Mesothelial cell of epicardium (in vitro differentiated cells): ENCODE measurements around the gene P2RX4. TPM values are rescaled to one million over a fixed set of nuclear protein-coding genes. Genes with fewer than 3 reads are reported as not detected.

ENCODE experiments used
- DNase-seq, 2 experiments: peaks; one replicate each; pipeline ENCODE4 v3.0.0; 2021; ENCODE audit warnings: low spot score in 2 of 2; ENCODE audit not compliant: unreplicated experiment in 2 of 2
- H3K27ac Mint-ChIP-seq: 2 replicates; pipeline ENCODE4 v1.8.0; 2021; ENCODE audit warnings: mixed read lengths
- H3K27me3 Mint-ChIP-seq: 2 replicates; pipeline ENCODE4 v1.8.0; 2021; ENCODE audit warnings: low read depth, mixed read lengths
- H3K36me3 Mint-ChIP-seq: 2 replicates; pipeline ENCODE4 v1.8.0; 2021; ENCODE audit warnings: mixed read lengths
- H3K4me1 Mint-ChIP-seq: 2 replicates; pipeline ENCODE4 v1.8.0; 2021; ENCODE audit warnings: mixed read lengths
- H3K4me3 Mint-ChIP-seq: 2 replicates; pipeline ENCODE4 v1.8.0; 2021; ENCODE audit warnings: mild to moderate bottlenecking, moderate library complexity, mixed read lengths
- H3K9me3 Mint-ChIP-seq: 2 replicates; pipeline ENCODE4 v1.8.0; 2021; ENCODE audit warnings: mixed read lengths
- CTCF ChIP-seq: fragments of 200-600 bp; sonication (generic); IDR thresholded peaks from one replicate; pipeline ENCODE4 v1.5.0; 2021; ENCODE audit warnings: antibody characterized with exemption; ENCODE audit not compliant: unreplicated experiment
- total RNA-seq: library from RNA; stranded (reverse); gene quantifications from 3 replicates; pipeline ENCODE4 v1.2.1, GENCODE V29; 2021

The P2RX4 gene
- total RNA-seq, 1 donor from 2014 or later, result 19.3 TPM

GRCh38 chr12:121259074-121259473 is 49.1 kb downstream of the P2RX4 start:
- Mint-ChIP-seq H3K36me3 (peaks cover 39% of the 10 kb centered on the region), H3K4me1 (no peaks in the 10 kb centered on the region), H3K27ac (no peak overlapping the region), H3K9me3 (no peaks in the 10 kb centered on the region), H3K4me3 (no peak overlapping the region), H3K27me3 (no peaks in the 10 kb centered on the region)
- TF ChIP-seq CTCF, result no peak
- no peak for DNase-seq

- no peak for TF ChIP-seq CTCF
- Mint-ChIP-seq H3K4me3 (no peak overlapping the region), H3K4me1 (no peaks in the 10 kb centered on the region), H3K27me3 (no peaks in the 10 kb centered on the region), H3K36me3 (peaks cover 31% of the 10 kb centered on the region), H3K9me3 (no peaks in the 10 kb centered on the region), H3K27ac (no peak overlapping the region)
- DNase-seq, result no peak
These were observed 50.2 kb downstream of the P2RX4 start for GRCh38 chr12:121260091-121260490.

GRCh38 chr12:121261398-121261797 is 51.5 kb downstream of the P2RX4 start:
- no peaks in the 10 kb centered on the region for H3K4me1 Mint-ChIP-seq
- H3K27ac Mint-ChIP-seq, result no peak overlapping the region
- no peaks in the 10 kb centered on the region for H3K9me3 Mint-ChIP-seq
- no peak overlapping the region for H3K4me3 Mint-ChIP-seq
- no peak for DNase-seq
- TF ChIP-seq CTCF, result no peak
- H3K27me3 Mint-ChIP-seq, result no peaks in the 10 kb centered on the region
- peaks cover 26% of the 10 kb centered on the region for H3K36me3 Mint-ChIP-seq

- Mint-ChIP-seq H3K27ac (no peak overlapping the region), H3K36me3 (peaks cover 21% of the 10 kb centered on the region), H3K4me1 (no peaks in the 10 kb centered on the region), H3K27me3 (no peaks in the 10 kb centered on the region), H3K4me3 (no peak overlapping the region), H3K9me3 (no peaks in the 10 kb centered on the region)
- TF ChIP-seq CTCF, result no peak
- DNase-seq, result no peak
These were observed 53.4 kb downstream of the P2RX4 start for GRCh38 chr12:121263206-121263935.

- H3K36me3 Mint-ChIP-seq, result peaks cover 20% of the 10 kb centered on the region
- no peak overlapping the region for H3K4me3 Mint-ChIP-seq
- no peaks in the 10 kb centered on the region for H3K9me3 Mint-ChIP-seq
- no peak for TF ChIP-seq CTCF
- H3K27me3 Mint-ChIP-seq, result no peaks in the 10 kb centered on the region
- no peak for DNase-seq
- H3K27ac Mint-ChIP-seq, result no peak overlapping the region
- no peaks in the 10 kb centered on the region for H3K4me1 Mint-ChIP-seq
These were observed 54.2 kb downstream of the P2RX4 start for GRCh38 chr12:121264135-121264534.
